Activated CD4-positive, alpha-beta T cell treated with anti-CD3 and anti-CD28 coated beads, Interleukin-2, amount 10 ng/mL, durations not matched to agents 24 days and 14 days (primary cell): ENCODE results near the gene OR52K1. TPM values are rescaled to one million over a fixed set of nuclear protein-coding genes. Genes with fewer than 3 reads are reported as not detected.
"Not testable (repeated sequence)": the region's sequence is repeated elsewhere in the genome, so short reads cannot be mapped to it uniquely, and the experiment has no call there.

ENCODE experiments used
- DNase-seq: peaks from one replicate; pipeline ENCODE4 v3.0.0; 2022
- H3K27ac Mint-ChIP-seq: one replicate; pipeline ENCODE4 v1.8.0; 2022; ENCODE audit warnings: mild to moderate bottlenecking, mixed read lengths
- H3K27me3 Mint-ChIP-seq: one replicate; pipeline ENCODE4 v1.8.0; 2022; ENCODE audit warnings: mixed read lengths
- H3K36me3 Mint-ChIP-seq: one replicate; pipeline ENCODE4 v1.8.0; 2022; ENCODE audit warnings: low read depth, mild to moderate bottlenecking, mixed read lengths
- H3K4me1 Mint-ChIP-seq: one replicate; pipeline ENCODE4 v1.8.0; 2021; ENCODE audit warnings: mixed read lengths
- H3K4me3 Mint-ChIP-seq: one replicate; pipeline ENCODE4 v1.8.0; 2022; ENCODE audit warnings: mild to moderate bottlenecking, moderate library complexity, mixed read lengths
- H3K9me3 Mint-ChIP-seq: one replicate; pipeline ENCODE4 v1.8.0; 2021; ENCODE audit warnings: mixed read lengths
- intact Hi-C: fragments of 100-400 bp; cut with micrococcal nuclease; formaldehyde crosslinking; loops from one replicate; pipeline ENCODE4 v1.15.1; 2023
- total RNA-seq: library from RNA; stranded (reverse); gene quantifications from 2 replicates; pipeline ENCODE4 v1.2.3, GENCODE V29; 2022

Gene OR52K1
- total RNA-seq, 1 donor from 2014 or later: not detected

GRCh38 chr11:4508886-4509285 is 26.4 kb downstream of the OR52K1 start:
- intact Hi-C loops: no loop called here
- DNase-seq: no peak
- Mint-ChIP-seq H3K4me3 (no peak overlapping the region), H3K36me3 (no peaks in the 10 kb centered on the region), H3K4me1 (no peaks in the 10 kb centered on the region), H3K27me3 (peaks cover 8% of the 10 kb centered on the region), H3K27ac (no peak overlapping the region), H3K9me3 (no peaks in the 10 kb centered on the region)

DNA sequence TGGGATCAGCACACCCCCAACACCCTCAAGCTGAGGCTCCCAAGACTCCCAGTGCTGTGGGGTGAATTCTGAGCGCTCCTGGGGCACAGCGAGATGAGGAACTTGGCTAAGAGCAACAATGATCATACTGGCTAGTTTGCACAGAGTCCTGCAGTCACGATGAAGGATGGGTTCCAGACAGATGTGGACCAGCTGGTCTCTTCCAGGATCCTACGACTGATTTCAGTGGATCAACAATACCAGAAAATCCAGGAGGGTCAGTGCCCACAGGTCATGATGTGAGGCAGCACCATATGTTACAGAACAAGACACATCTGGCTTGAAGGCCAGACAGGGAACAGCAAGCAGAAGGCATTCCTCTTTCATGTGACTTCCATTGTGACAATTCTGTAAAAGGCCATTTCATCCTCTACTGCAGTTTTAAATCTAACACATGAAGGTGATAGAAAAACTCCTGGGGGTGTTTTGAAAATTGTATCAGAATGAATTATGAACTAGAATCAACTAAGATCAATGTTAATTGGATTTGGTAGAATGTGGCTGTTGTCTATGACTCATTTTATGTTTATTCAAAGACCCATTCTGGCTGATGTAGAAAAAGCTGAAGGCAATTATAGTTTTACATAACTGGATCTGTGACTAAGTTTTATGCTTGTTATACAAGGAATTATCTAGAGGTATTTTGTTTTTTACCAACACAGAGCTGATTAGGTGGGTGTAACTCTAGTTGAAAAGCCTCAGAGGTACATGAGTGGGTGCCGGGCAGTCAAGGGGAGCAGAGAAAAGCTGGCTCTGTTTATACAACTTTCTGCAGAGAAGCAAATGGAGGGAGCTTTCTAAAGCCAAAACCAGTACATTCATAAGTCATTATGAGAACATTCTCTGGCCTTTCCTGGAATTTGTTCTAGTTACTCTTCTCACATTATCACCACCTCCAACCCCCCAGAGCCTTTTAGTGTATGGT is 29.1 kb downstream of the OR52K1 start:
- H3K4me1 Mint-ChIP-seq: no peaks in the 10 kb centered on the region
- intact Hi-C loops: no loop called here
- H3K36me3 Mint-ChIP-seq: no peaks in the 10 kb centered on the region
- H3K27me3 Mint-ChIP-seq: peaks cover 10% of the 10 kb centered on the region
- no peak overlapping the region for H3K4me3 Mint-ChIP-seq
- no peak overlapping the region for H3K27ac Mint-ChIP-seq
- H3K9me3 Mint-ChIP-seq: no peaks in the 10 kb centered on the region
- DNase-seq: no peak

- no peaks in the 10 kb centered on the region for H3K4me1 Mint-ChIP-seq
- no peaks in the 10 kb centered on the region for H3K36me3 Mint-ChIP-seq
- intact Hi-C loops: no loop called here
- H3K27ac Mint-ChIP-seq: no peak overlapping the region
- no peak overlapping the region for H3K4me3 Mint-ChIP-seq
- no peak for DNase-seq
- peaks cover 3% of the 10 kb centered on the region for H3K27me3 Mint-ChIP-seq
- H3K9me3 Mint-ChIP-seq: no peaks in the 10 kb centered on the region
Observed at GRCh38 chr11:4514196-4514595, 31.8 kb downstream of the OR52K1 start.

DNA sequence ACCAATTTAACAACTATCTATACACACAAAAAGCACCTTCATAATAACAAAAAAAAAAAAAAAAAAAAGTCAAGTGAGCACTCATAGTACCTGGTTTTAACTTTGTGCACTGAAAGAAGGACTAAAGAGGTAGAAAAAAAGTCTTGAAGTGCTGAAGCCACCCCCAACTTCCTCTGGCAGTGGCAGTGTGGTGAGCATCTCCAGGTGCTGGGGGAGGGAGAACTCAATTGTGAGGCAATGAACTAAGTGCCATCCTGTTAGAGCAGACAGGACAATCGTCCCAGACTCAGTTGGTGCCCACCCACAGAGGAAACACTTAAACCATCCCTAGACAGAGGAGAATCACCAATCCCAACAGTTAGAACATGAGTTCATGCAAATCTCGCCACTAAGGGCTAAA is 39.9 kb downstream of the OR52K1 start:
- no peaks in the 10 kb centered on the region for H3K36me3 Mint-ChIP-seq
- no peak overlapping the region for H3K27ac Mint-ChIP-seq
- DNase-seq: no peak
- H3K9me3 Mint-ChIP-seq: no peaks in the 10 kb centered on the region
- intact Hi-C loops: no loop called here
- H3K4me1 Mint-ChIP-seq: no peaks in the 10 kb centered on the region
- peaks cover 19% of the 10 kb centered on the region for H3K27me3 Mint-ChIP-seq
- no peak overlapping the region for H3K4me3 Mint-ChIP-seq

- no peaks in the 10 kb centered on the region for H3K36me3 Mint-ChIP-seq
- H3K27me3 Mint-ChIP-seq: peaks cover 19% of the 10 kb centered on the region
- no peak overlapping the region for H3K27ac Mint-ChIP-seq
- no peak overlapping the region for H3K4me3 Mint-ChIP-seq
- intact Hi-C loops: no loop called here
- DNase-seq: no peak
- H3K9me3 Mint-ChIP-seq: no peaks in the 10 kb centered on the region
- H3K4me1 Mint-ChIP-seq: no peaks in the 10 kb centered on the region
Observed at GRCh38 chr11:4522752-4523151, 40.3 kb downstream of the OR52K1 start.

- H3K9me3 Mint-ChIP-seq: no peaks in the 10 kb centered on the region
- intact Hi-C loops: no loop called here
- H3K36me3 Mint-ChIP-seq: no peaks in the 10 kb centered on the region
- H3K4me3 Mint-ChIP-seq: no peak overlapping the region
- no peaks in the 10 kb centered on the region for H3K4me1 Mint-ChIP-seq
- DNase-seq: no peak
- H3K27ac Mint-ChIP-seq: no peak overlapping the region
- H3K27me3 Mint-ChIP-seq: peaks cover 24% of the 10 kb centered on the region
Observed at GRCh38 chr11:4523666-4524065, 41.2 kb downstream of the OR52K1 start.

- intact Hi-C loops: no loop called here
- H3K4me1 Mint-ChIP-seq: no peaks in the 10 kb centered on the region
- no peaks in the 10 kb centered on the region for H3K9me3 Mint-ChIP-seq
- DNase-seq: no peak
- H3K4me3 Mint-ChIP-seq: no peak overlapping the region
- H3K36me3 Mint-ChIP-seq: no peaks in the 10 kb centered on the region
- peaks cover 25% of the 10 kb centered on the region for H3K27me3 Mint-ChIP-seq
- no peak overlapping the region for H3K27ac Mint-ChIP-seq
Observed at GRCh38 chr11:4527926-4528325, 45.5 kb downstream of the OR52K1 start.

DNA sequence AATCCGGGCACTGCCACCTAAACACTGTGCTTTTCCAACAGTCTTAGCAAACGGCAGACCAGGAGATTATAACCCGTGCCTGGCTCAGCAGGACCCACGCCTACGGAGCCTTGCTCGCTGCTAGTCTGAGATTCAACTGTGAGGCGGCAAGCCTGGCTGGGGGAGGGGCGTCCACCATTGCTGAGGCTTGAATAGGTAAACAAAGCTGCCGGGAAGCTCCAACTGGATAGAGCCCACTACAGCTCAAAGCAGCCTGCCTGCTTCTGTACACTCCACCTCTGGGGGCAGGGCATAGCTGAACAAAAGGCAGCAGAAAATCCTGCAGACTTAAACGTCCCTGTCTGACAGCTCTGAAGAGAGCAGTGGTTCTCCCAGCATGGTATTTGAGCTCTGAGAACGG is 49.2 kb downstream of the OR52K1 start:
- H3K4me3 Mint-ChIP-seq, H3K4me1 Mint-ChIP-seq, DNase-seq, H3K9me3 Mint-ChIP-seq, H3K36me3 Mint-ChIP-seq, intact Hi-C loops, H3K27ac Mint-ChIP-seq: not testable (repeated sequence)
- H3K27me3 Mint-ChIP-seq: peaks cover 11% of the 10 kb centered on the region

DNA sequence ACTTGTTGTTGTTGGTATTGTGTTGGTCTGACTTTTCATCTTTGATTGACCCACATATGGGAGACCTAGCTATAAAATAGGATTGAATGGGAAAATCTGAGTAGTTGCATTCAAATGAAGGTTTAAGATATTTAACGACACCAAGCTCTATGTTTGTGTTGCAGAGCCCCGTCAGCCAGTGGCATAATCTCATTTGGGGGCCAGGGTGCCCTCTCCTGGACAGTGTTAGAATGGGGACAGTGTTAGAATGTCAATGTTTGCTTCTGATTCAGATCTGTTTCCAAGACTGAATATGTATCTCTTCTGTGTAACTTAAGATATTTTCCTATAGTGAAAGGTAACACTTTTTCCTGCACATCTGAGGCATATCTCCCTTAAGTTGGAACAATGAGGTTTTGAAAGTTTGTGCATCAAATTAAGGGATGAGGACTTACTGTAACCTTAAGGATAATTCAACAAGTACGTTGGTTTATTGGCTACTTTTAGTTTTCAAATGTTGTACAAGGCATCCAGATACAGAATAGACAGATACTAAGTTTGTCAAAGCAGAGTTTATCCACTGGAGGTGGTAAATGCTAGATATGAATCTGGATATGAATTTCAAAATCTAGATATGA is 57.3 kb downstream of the OR52K1 start:
- no peak overlapping the region for H3K27ac Mint-ChIP-seq
- no peak overlapping the region for H3K4me3 Mint-ChIP-seq
- peaks cover 18% of the 10 kb centered on the region for H3K27me3 Mint-ChIP-seq
- H3K4me1 Mint-ChIP-seq: peaks cover 1% of the 10 kb centered on the region
- no peaks in the 10 kb centered on the region for H3K36me3 Mint-ChIP-seq
- no peaks in the 10 kb centered on the region for H3K9me3 Mint-ChIP-seq
- DNase-seq: peak; percentile 86
- intact Hi-C loops: loop anchor here (1.0 kb wide), 1 partner anchor 352 kb away; no protein-coding TSS in a partner anchor

DNA sequence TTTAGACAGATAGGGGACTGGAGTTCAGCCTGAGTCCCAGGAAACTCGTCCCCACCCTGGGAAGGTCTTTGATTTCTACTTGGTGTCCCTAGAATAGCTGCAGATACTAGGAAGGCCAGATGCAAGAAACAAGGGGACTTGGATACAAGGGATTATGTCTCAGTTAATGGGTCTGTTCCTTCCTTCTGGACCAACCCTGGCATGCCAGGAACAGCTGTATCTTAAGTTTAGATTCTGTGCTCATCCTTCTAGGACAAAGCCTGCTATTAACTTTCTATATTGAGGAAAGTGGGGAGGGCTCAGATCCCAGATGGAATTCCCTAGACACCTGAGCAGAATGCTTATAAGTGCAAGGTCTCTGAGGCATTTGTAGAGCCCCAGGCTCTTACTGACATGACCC is 58.6 kb downstream of the OR52K1 start:
- no peak overlapping the region for H3K4me3 Mint-ChIP-seq

More for the DNA sequence above, 58.6 kb downstream of the OR52K1 start:
- H3K27ac Mint-ChIP-seq: no peak overlapping the region
- H3K27me3 Mint-ChIP-seq: peaks cover 18% of the 10 kb centered on the region
- H3K4me1 Mint-ChIP-seq: peaks cover 1% of the 10 kb centered on the region
- no peaks in the 10 kb centered on the region for H3K9me3 Mint-ChIP-seq
- intact Hi-C loops: no loop called here
- no peaks in the 10 kb centered on the region for H3K36me3 Mint-ChIP-seq
- DNase-seq: no peak

Other genes starting within 250 kb of the OR52K1 start
- gene OR52B4, start 114.3 kb upstream of the OR52K1 start, total RNA-seq: not detected in 2 replicates
- gene TRIM21, start 88.9 kb upstream of the OR52K1 start, total RNA-seq: 27.4 and 32.7 TPM in 2 replicates
- gene OR52K2, start 33.4 kb upstream of the OR52K1 start, total RNA-seq: not detected in 2 replicates
- not detected in 2 replicates for gene OR52M1, start 62.5 kb downstream of the OR52K1 start, total RNA-seq
- gene OR52I2, start 99.1 kb downstream of the OR52K1 start, total RNA-seq: not detected in 2 replicates
- not detected in 2 replicates for gene OR52I1, start 111.4 kb downstream of the OR52K1 start, total RNA-seq
- gene TRIM68, start 125.6 kb downstream of the OR52K1 start, total RNA-seq: 8.7 and 11.3 TPM in 2 replicates
- gene OR51D1, start 154.8 kb downstream of the OR52K1 start, total RNA-seq: not detected in 2 replicates
- not detected in 2 replicates for gene OR51E1, start 161.3 kb downstream of the OR52K1 start, total RNA-seq
- gene OR51E2, start 215.2 kb downstream of the OR52K1 start, total RNA-seq: not detected in 2 replicates
- gene MMP26, start 222.1 kb downstream of the OR52K1 start, total RNA-seq: not detected in 2 replicates